ENCODE results near the gene PEF1.

The PEF1 gene

DNA sequence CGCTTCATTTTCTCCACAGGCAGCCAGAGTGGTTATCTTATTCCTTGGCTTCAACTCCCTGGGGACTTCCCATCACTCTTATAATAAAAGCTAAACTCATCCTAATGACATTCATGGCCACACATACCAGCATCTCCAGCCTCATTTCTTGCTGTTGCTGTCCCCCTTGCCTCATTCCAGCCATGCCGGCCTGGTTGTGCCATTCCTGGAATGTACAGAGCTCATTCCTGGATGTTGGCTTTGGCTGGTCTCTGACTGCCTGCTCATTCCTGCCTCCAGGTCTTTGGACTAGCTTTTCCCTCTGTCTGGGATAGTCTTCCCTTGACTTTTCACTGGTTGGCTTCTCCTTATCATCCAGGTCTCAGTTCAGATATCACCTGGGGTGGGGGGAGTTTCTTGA is 2.4 kb upstream of the PEF1 start:
- TF ChIP-seq FOXM1 (IDR thresholded peaks at IDR 0.05; ENCODE audit: borderline replicate concordance) (no peak), LEF1 (IDR thresholded peaks at IDR 0.05; ENCODE audit: borderline replicate concordance) (no peak)
- ChIA-PET POLR2A (no interaction called here), CTCF (no interaction called here)
- no peak for DNase-seq (ENCODE audit: extremely low spot score)

DNA sequence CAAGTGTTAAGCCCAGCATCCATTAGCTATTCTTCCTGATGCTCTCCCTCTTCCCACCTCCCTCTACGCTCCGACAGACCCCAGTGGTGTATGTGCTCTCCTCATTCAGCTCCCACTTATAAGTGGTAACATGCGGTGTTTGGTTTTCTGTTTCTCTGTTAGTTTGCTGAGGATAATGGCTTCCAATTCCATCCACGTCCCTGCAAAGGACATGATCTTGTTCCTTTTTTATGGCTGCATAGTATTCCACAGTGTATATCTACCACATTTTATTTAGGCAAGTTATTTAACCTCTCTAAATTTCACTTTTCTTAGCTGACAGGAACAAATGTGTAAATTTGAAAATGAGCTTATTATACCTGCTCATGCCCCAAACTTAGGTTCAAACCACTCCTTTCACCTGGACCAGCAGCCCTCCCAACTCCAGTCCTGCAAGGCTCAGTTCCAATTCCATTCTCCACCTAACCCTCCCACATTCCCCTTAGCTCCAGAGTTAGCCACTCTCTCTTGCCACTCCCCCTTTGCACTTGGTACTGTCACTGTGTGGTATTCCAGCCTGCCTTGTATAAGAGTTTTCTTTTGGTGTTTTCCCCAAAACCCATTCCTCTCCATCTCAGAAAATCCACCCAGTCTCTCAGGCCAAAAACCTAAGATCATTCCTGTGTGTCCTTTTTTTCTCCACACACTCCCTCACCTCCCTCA is 1.7 kb upstream of the PEF1 start:
- ChIA-PET POLR2A (no interaction called here), CTCF (no interaction called here)
- DNase-seq (ENCODE audit: extremely low spot score) = no peak
- TF ChIP-seq NFRKB (IDR thresholded peaks at IDR 0.05) = no peak
- no peak for TF ChIP-seq TARDBP (IDR thresholded peaks at IDR 0.05)
- no peak for TF ChIP-seq SP1 (IDR thresholded peaks at IDR 0.05)
- TF ChIP-seq FOXK2 (IDR thresholded peaks at IDR 0.05) = no peak
- TF ChIP-seq BHLHE40 (IDR thresholded peaks at IDR 0.05; ENCODE audit: borderline replicate concordance) = no peak
- no peak for TF ChIP-seq ZNF384 (IDR thresholded peaks at IDR 0.05)
- TF ChIP-seq SUZ12 (IDR thresholded peaks at IDR 0.05) = no peak
- no peak for TF ChIP-seq CTBP1 (IDR thresholded peaks at IDR 0.05; ENCODE audit: borderline replicate concordance)
- no peak for TF ChIP-seq FOXM1 (IDR thresholded peaks at IDR 0.05; ENCODE audit: borderline replicate concordance)
- no peak for TF ChIP-seq ARNT (IDR thresholded peaks at IDR 0.05)
- TF ChIP-seq L3MBTL2 (conservative IDR thresholded peaks at IDR 0.05) = no peak
- TF ChIP-seq, protein P1, sequence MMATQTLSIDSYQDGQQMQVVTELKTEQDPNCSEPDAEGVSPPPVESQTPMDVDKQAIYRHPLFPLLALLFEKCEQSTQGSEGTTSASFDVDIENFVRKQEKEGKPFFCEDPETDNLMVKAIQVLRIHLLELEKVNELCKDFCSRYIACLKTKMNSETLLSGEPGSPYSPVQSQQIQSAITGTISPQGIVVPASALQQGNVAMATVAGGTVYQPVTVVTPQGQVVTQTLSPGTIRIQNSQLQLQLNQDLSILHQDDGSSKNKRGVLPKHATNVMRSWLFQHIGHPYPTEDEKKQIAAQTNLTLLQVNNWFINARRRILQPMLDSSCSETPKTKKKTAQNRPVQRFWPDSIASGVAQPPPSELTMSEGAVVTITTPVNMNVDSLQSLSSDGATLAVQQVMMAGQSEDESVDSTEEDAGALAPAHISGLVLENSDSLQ (IDR thresholded peaks at IDR 0.05) = no peak
- TF ChIP-seq LEF1 (IDR thresholded peaks at IDR 0.05; ENCODE audit: borderline replicate concordance) = no peak
- TF ChIP-seq HDGF (IDR thresholded peaks at IDR 0.05; ENCODE audit: borderline replicate concordance) = no peak
- TF ChIP-seq FOXA1 (IDR thresholded peaks at IDR 0.05) = no peak
- TF ChIP-seq ELF4 (IDR thresholded peaks at IDR 0.05) = no peak

DNA sequence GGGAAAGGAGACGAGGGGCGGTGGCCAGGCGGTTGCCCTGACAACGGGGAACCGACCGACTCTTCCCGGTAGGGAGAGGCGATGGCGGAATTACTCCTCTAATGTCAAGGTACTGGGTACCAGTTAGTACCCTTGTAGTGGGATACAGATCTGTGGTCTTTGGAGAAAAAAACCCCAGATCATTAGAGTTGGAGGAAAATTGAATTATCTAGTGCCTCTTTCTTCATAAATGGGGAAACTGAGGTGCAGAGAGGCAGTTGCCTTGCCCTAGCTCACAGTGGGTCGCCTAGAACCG is 545 bp upstream of the PEF1 start:
- CTCF ChIA-PET = interaction anchor here (0.8 to 2.2 kb wide), 5 partner anchors 12 to 319 kb away, joined by 3 to 7 read pairs (median 4); no protein-coding TSS in a partner anchor
- POLR2A ChIA-PET = interaction anchor here (0.6 to 1.1 kb wide), 18 partner anchors 8 to 534 kb away, joined by 3 to 8 read pairs (median 3); partner anchors contain the start of gene TXLNA
- DNase-seq (ENCODE audit: extremely low spot score) = no peak
- TF ChIP-seq HDGF (IDR thresholded peaks at IDR 0.05; ENCODE audit: borderline replicate concordance) = no peak

DNA sequence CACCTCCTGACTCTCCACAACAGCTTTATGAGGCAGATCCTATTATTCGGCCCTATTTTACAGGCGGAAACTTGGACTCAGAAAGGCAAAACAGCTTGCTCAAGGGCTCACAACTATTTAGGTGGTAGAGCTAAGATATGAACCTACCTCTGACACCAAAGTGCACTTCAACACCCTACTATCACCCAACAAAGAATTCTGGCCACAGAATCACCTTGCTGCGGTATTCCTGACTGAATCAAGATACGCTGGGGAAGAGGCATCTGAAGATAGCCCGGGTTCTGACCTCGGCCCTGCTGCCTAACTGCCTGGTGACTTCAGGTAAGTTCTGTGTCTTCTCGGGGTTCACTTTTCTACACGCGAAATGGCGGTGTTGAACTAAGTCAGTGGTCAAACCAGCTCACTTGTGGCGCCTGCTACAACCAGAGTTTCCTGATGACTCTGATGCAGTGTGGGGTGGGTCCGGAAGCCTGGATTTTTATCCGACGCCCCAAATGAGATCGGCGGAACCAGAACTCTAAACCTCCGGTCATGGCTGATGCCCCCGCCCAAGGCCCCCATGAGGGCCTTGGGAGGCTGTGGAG is 608 bp downstream of the PEF1 start:
- CTCF ChIA-PET = interaction anchor here (0.6 to 2.2 kb wide), 3 partner anchors 11 to 144 kb away, joined by 3 to 7 read pairs (median 5); no protein-coding TSS in a partner anchor
- TF ChIP-seq ELF4 (IDR thresholded peaks at IDR 0.05) = no peak
- no peak for TF ChIP-seq HDGF (IDR thresholded peaks at IDR 0.05; ENCODE audit: borderline replicate concordance)
- no peak for TF ChIP-seq LEF1 (IDR thresholded peaks at IDR 0.05; ENCODE audit: borderline replicate concordance)
- TF ChIP-seq TARDBP (IDR thresholded peaks at IDR 0.05) = no peak
- no peak for TF ChIP-seq L3MBTL2 (conservative IDR thresholded peaks at IDR 0.05)
- no peak for TF ChIP-seq SUZ12 (IDR thresholded peaks at IDR 0.05)
- TF ChIP-seq, protein P1 (IDR thresholded peaks at IDR 0.05) = no peak
- TF ChIP-seq BHLHE40 (IDR thresholded peaks at IDR 0.05; ENCODE audit: borderline replicate concordance) = no peak
- TF ChIP-seq CTBP1 (IDR thresholded peaks at IDR 0.05; ENCODE audit: borderline replicate concordance) = no peak
- TF ChIP-seq FOXM1 (IDR thresholded peaks at IDR 0.05; ENCODE audit: borderline replicate concordance) = no peak
- TF ChIP-seq ZNF384 (IDR thresholded peaks at IDR 0.05) = no peak
- no peak for TF ChIP-seq NFRKB (IDR thresholded peaks at IDR 0.05)
- TF ChIP-seq FOXA1 (IDR thresholded peaks at IDR 0.05) = no peak
- no peak for TF ChIP-seq FOXK2 (IDR thresholded peaks at IDR 0.05)
- no peak for DNase-seq (ENCODE audit: extremely low spot score)
- POLR2A ChIA-PET = interaction anchor here (1.0 to 1.1 kb wide), 2 partner anchors 9 to 23 kb away, joined by 3 to 4 read pairs; no protein-coding TSS in a partner anchor

DNA sequence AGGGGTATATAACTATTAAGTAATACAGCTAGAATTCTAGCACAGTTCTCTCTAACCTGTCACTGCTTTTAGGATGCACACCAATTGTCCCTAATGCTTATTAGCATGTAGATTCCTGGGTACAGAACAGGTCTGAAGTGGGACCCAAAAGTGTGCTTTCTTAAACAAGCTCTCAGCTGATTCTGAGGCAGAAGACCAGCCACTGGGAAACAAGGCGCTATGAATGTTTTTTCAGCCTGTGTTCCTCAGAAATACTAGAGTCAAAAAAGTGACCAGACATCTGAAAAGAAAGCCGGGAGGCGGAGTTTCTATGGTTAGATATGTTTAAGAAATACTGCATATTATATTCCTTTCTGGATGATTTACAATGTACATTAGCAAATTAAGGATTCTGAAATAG is 1.8 kb downstream of the PEF1 start:
- POLR2A ChIA-PET = interaction anchor here (1.2 kb wide), 2 partner anchors 10 to 140 kb away, joined by 3 read pairs; no protein-coding TSS in a partner anchor

More for the DNA sequence above, 1.8 kb downstream of the PEF1 start:
- no peak for DNase-seq (ENCODE audit: extremely low spot score)
- CTCF ChIA-PET = no interaction called here
- TF ChIP-seq SP1 (IDR thresholded peaks at IDR 0.05) = no peak
- TF ChIP-seq ZNF384 (IDR thresholded peaks at IDR 0.05) = no peak
- no peak for TF ChIP-seq BHLHE40 (IDR thresholded peaks at IDR 0.05; ENCODE audit: borderline replicate concordance)
- no peak for TF ChIP-seq LEF1 (IDR thresholded peaks at IDR 0.05; ENCODE audit: borderline replicate concordance)
- TF ChIP-seq FOXK2 (IDR thresholded peaks at IDR 0.05) = no peak
- no peak for TF ChIP-seq FOXM1 (IDR thresholded peaks at IDR 0.05; ENCODE audit: borderline replicate concordance)
- TF ChIP-seq L3MBTL2 (conservative IDR thresholded peaks at IDR 0.05) = no peak
- TF ChIP-seq TARDBP (IDR thresholded peaks at IDR 0.05) = no peak
- TF ChIP-seq, protein P1 (IDR thresholded peaks at IDR 0.05) = no peak
- TF ChIP-seq SUZ12 (IDR thresholded peaks at IDR 0.05) = no peak
- no peak for TF ChIP-seq CTBP1 (IDR thresholded peaks at IDR 0.05; ENCODE audit: borderline replicate concordance)
- no peak for TF ChIP-seq ELF4 (IDR thresholded peaks at IDR 0.05)
- no peak for TF ChIP-seq NFRKB (IDR thresholded peaks at IDR 0.05)
- TF ChIP-seq FOXA1 (IDR thresholded peaks at IDR 0.05) = no peak
- no peak for TF ChIP-seq ARNT (IDR thresholded peaks at IDR 0.05)
- TF ChIP-seq HDGF (IDR thresholded peaks at IDR 0.05; ENCODE audit: borderline replicate concordance) = no peak
